Loucy (cell line): ENCODE results near the gene HDLBP.

ENCODE experiments used
- H2AFZ ChIP-seq: fragments of 200-600 bp; sonication (generic); 2 replicates; pipeline ENCODE4 v1.6.0; 2016; ENCODE audit warnings: antibody characterized with exemption, mild to moderate bottlenecking, low read length, moderate library complexity
- H3F3A ChIP-seq: fragments of 200-600 bp; 2 replicates; pipeline ENCODE4 v1.6.0; 2016; ENCODE audit warnings: antibody characterized with exemption, low read depth, mild to moderate bottlenecking
- H3K27me3 ChIP-seq: fragments of 200-600 bp; sonication (generic); 2 replicates; pipeline ENCODE4 v1.6.1; 2014; ENCODE audit warnings: low read length, mild to moderate bottlenecking; ENCODE audit not compliant: insufficient read depth, poor library complexity, severe bottlenecking
- H3K36me3 ChIP-seq: fragments of 200-600 bp; sonication (generic); 2 replicates; pipeline ENCODE4 v1.6.1; 2016; ENCODE audit warnings: low read length; ENCODE audit not compliant: insufficient read depth
- H3K4me1 ChIP-seq: fragments of 200-600 bp; sonication (generic); 2 replicates; pipeline ENCODE4 v1.5.1; 2014; ENCODE audit warnings: low read length, mild to moderate bottlenecking; ENCODE audit not compliant: insufficient read depth, poor library complexity, severe bottlenecking
- H3K4me2 ChIP-seq: fragments of 200-600 bp; sonication (generic); 2 replicates; pipeline ENCODE4 v1.6.0; 2014; ENCODE audit warnings: antibody characterized with exemption, low read length, low read depth, mild to moderate bottlenecking; ENCODE audit not compliant: poor library complexity, severe bottlenecking
- H3K4me3 ChIP-seq: fragments of 200-600 bp; sonication (generic); 2 replicates; pipeline ENCODE4 v1.5.1; 2014; ENCODE audit warnings: low read length, mild to moderate bottlenecking, mixed read lengths; ENCODE audit not compliant: poor library complexity, severe bottlenecking
- H3K79me2 ChIP-seq: fragments of 200-600 bp; sonication (generic); 2 replicates; pipeline ENCODE4 v1.6.1; 2014; ENCODE audit warnings: low read length; ENCODE audit not compliant: insufficient read depth
- H3K9ac ChIP-seq: fragments of 200-600 bp; sonication (generic); 2 replicates; pipeline ENCODE4 v1.6.0; 2014; ENCODE audit warnings: mild to moderate bottlenecking, low read depth, low read length, moderate library complexity; ENCODE audit not compliant: poor library complexity, severe bottlenecking
- H3K9me2 ChIP-seq: fragments of 200-600 bp; sonication (generic); replicated peaks from 2 replicates; pipeline ENCODE4 v1.6.1; 2016; ENCODE audit warnings: low read depth, low read length, mixed read lengths
- H3K9me3 ChIP-seq: fragments of 200-600 bp; sonication (generic); 2 replicates; pipeline ENCODE4 v1.6.1; 2014; ENCODE audit warnings: mild to moderate bottlenecking, antibody characterized with exemption, low read length, low read depth; ENCODE audit not compliant: insufficient read depth
- H4K20me1 ChIP-seq: fragments of 200-600 bp; sonication (generic); 2 replicates; pipeline ENCODE4 v1.6.0; 2014; ENCODE audit warnings: antibody characterized with exemption, low read length, mild to moderate bottlenecking; ENCODE audit not compliant: insufficient read depth, poor library complexity, severe bottlenecking
- CTCF ChIP-seq: fragments of 200-600 bp; sonication (generic); conservative IDR thresholded peaks from 2 replicates; pipeline ENCODE4 v1.5.1; 2014; ENCODE audit warnings: mild to moderate bottlenecking, antibody characterized with exemption, low read length
- EZH2phosphoT487 ChIP-seq: fragments of 200-600 bp; IDR thresholded peaks from 2 replicates; pipeline ENCODE4 v1.6.1; 2018; ENCODE audit warnings: antibody characterized with exemption, mild to moderate bottlenecking, moderate library complexity, borderline replicate concordance

HDLBP gene

GRCh38 chr2:241307055-241307454 lies 8.4 kb downstream of the HDLBP start:
- Histone ChIP-seq H3K27me3 (no peaks in the 10 kb centered on the region), H3K9me2 (no peaks in the 10 kb centered on the region), H4K20me1 (peaks cover 22% of the 10 kb centered on the region), H3F3A (peaks cover 4% of the 10 kb centered on the region; the same call in 1 of the 2 replicates), H3K4me1 (peaks cover 70% of the 10 kb centered on the region), H3K4me2 (no peak overlapping the region), H3K9ac (no peak overlapping the region), H3K79me2 (peaks cover 93% of the 10 kb centered on the region), H3K4me3 (no peak overlapping the region), H3K36me3 (no peaks in the 10 kb centered on the region), H3K9me3 (no peaks in the 10 kb centered on the region), H2AFZ (no peak overlapping the region)
- no peak for TF ChIP-seq EZH2phosphoT487
- TF ChIP-seq CTCF: no peak

- Histone ChIP-seq H3K27me3 (no peaks in the 10 kb centered on the region), H3K9me3 (no peaks in the 10 kb centered on the region), H3K9me2 (no peaks in the 10 kb centered on the region), H3K4me1 (peaks cover 57% of the 10 kb centered on the region), H3K79me2 (peaks cover 92% of the 10 kb centered on the region), H3K9ac (no peak overlapping the region), H3K36me3 (no peaks in the 10 kb centered on the region), H3K4me3 (no peak overlapping the region), H2AFZ (no peak overlapping the region), H3F3A (no peaks in the 10 kb centered on the region), H3K4me2 (no peak overlapping the region), H4K20me1 (peaks cover 18% of the 10 kb centered on the region)
- TF ChIP-seq EZH2phosphoT487 (no peak), CTCF (no peak)
Observed at GRCh38 chr2:241304039-241304670, 11.3 kb downstream of the HDLBP start.

- H3K9me3 ChIP-seq: no peaks in the 10 kb centered on the region
- H3K4me2 ChIP-seq: no peak overlapping the region
- no peak overlapping the region for H3K4me3 ChIP-seq
- peaks cover 4% of the 10 kb centered on the region; the same call in 1 of the 2 replicates for H3F3A ChIP-seq
- H3K79me2 ChIP-seq: peaks cover 84% of the 10 kb centered on the region
- no peak overlapping the region for H2AFZ ChIP-seq
- peak overlapping the region; percentile 28 for H3K9ac ChIP-seq
- H4K20me1 ChIP-seq: peaks cover 16% of the 10 kb centered on the region
- no peaks in the 10 kb centered on the region for H3K27me3 ChIP-seq
- TF ChIP-seq EZH2phosphoT487 (no peak), CTCF (no peak)
- H3K9me2 ChIP-seq: no peaks in the 10 kb centered on the region
- H3K36me3 ChIP-seq: no peaks in the 10 kb centered on the region
- H3K4me1 ChIP-seq: peaks cover 56% of the 10 kb centered on the region
Observed at GRCh38 chr2:241302759-241303651, 12.5 kb downstream of the HDLBP start.
